Activated CD4-positive, alpha-beta T cell treated with anti-CD3 and anti-CD28 coated beads, Interleukin-2, amount 10 ng/mL, durations not matched to agents 7 days and 5 days (primary cell): ENCODE data around the gene BUD23. TPM values are rescaled to one million over a fixed set of nuclear protein-coding genes. Genes with fewer than 3 reads are reported as not detected.

Experiments
- CTCF ChIA-PET: fragments of 350-600 bp; sonication (Branson Sonifier 250); formaldehyde crosslinking; loops from one replicate; lab custom pipeline; 2021; ENCODE audit warnings: antibody characterized with exemption; lab: Charles Lee
- POLR2A ChIA-PET: fragments of 350-600 bp; sonication (Branson Sonifier 250); formaldehyde crosslinking; loops from one replicate; lab custom pipeline; 2021; ENCODE audit warnings: antibody characterized with exemption; lab: Charles Lee
- DNase-seq: peaks from one replicate; pipeline ENCODE4 v3.0.0-alpha.2; 2020
- H3K27ac Mint-ChIP-seq: one replicate; pipeline ENCODE4 v1.8.0; 2021; ENCODE audit warnings: mild to moderate bottlenecking, moderate library complexity, mixed read lengths
- H3K27me3 Mint-ChIP-seq: one replicate; pipeline ENCODE4 v1.8.0; 2021; ENCODE audit warnings: mixed read lengths
- H3K36me3 Mint-ChIP-seq: one replicate; pipeline ENCODE4 v1.8.0; 2021; ENCODE audit warnings: low read depth, mixed read lengths
- H3K4me1 Mint-ChIP-seq: one replicate; pipeline ENCODE4 v1.8.0; 2021; ENCODE audit warnings: mixed read lengths
- H3K4me3 Mint-ChIP-seq: one replicate; pipeline ENCODE4 v1.8.0; 2021; ENCODE audit warnings: mild to moderate bottlenecking, moderate library complexity, mixed read lengths
- H3K9me3 Mint-ChIP-seq: one replicate; pipeline ENCODE4 v1.8.0; 2021; ENCODE audit warnings: mixed read lengths
- microRNA-seq: library from miRNA; unstranded; fragments of <30 nt; microRNA quantifications from one replicate; pipeline ENCODE4 v1.2.0, GENCODE V29; 2021; ENCODE audit warnings: borderline microRNAs expressed, borderline replicate concordance
- total RNA-seq, 2 experiments: library from RNA; stranded (reverse); gene quantifications; one replicate each; pipeline ENCODE4 v1.2.3, GENCODE V29; 2021

Gene BUD23
- total RNA-seq, 2 experiments from 2014 or later = 43.9 to 51.4 TPM

DNA sequence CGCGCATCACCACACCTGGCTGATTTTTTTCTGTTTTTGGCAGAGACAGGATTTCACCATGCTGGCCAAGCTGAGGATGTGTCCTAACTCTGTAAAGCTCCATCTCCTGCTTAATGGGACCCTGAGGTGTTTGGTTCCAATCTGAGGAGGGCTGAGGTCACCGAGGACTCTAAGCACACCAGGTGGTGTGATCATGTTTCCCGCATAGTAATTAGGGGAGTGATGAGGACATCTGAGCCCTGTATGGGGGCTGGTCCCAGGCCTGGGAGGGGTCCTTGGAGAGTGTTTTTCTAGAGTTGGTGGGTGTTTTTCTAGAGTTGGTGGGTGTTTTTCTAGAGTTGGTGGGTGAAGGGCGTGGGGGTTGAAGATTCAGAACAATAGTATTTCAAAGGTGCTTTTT, 58.2 kb downstream of the BUD23 start:
- ChIA-PET POLR2A (no interaction called here), CTCF (interaction anchor here (1.1 kb wide), 1 partner anchor 11 kb away, joined by 3 read pairs; no protein-coding TSS in a partner anchor)
- DNase-seq = no peak
- Mint-ChIP-seq H3K27me3 (no peaks in the 10 kb centered on the region), H3K27ac (no peak overlapping the region), H3K4me3 (no peak overlapping the region), H3K4me1 (peaks cover 12% of the 10 kb centered on the region), H3K9me3 (no peaks in the 10 kb centered on the region), H3K36me3 (peaks cover 1% of the 10 kb centered on the region)

- POLR2A ChIA-PET = no interaction called here
- H3K4me3 Mint-ChIP-seq = no peak overlapping the region
- CTCF ChIA-PET = interaction anchor here (0.6 to 1.2 kb wide), 2 partner anchors 8 to 56 kb away, joined by 3 to 6 read pairs; no protein-coding TSS in a partner anchor
- no peaks in the 10 kb centered on the region for H3K9me3 Mint-ChIP-seq
- H3K36me3 Mint-ChIP-seq = no peaks in the 10 kb centered on the region
- no peak overlapping the region for H3K27ac Mint-ChIP-seq
- DNase-seq = no peak
- H3K27me3 Mint-ChIP-seq = no peaks in the 10 kb centered on the region
- peaks cover 10% of the 10 kb centered on the region for H3K4me1 Mint-ChIP-seq
Measured at GRCh38 chr7:73742338-73742752, 58.9 kb downstream of the BUD23 start.

DNA sequence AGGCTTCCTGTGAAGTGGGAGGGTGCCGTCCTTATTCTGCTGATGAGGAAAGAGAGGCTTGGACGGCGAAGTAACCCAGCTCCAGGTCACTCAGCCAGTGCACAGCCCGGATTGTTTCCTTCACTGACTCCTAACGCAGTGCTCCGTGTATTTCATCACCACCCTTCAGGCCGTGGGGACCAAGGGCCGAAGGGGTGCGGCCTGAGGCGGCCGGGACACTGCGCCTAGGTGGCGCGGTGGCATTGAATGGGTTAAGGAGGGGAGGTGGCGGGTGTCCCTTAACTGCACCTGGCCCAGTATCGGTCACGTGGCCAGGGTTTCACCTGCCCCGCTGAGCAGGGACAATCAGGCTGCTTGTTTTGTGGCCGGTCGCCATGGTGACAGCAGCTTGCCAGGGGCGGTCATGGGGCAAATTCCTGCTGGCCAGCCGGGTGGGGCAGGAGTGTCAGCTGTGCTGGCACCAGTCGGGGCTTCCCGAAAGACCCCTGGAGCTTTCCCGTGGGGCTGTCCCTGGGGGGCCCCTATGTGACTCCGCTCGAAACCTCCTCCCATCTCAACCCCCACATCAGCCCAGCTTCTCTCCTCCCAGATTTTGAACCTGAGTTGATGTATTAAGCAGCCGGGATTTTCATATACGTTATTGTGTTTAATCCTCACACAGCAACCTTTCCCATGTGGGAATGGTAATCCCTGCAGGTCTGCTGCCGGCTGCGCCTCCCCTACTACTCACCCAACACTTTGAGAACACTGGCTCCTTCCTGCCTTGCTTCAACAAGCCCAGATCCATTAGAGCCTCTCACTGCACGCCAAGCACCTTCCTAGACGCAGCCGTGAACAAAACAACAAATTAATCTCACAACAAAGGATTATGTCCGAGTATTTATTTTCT, 59.6 kb downstream of the BUD23 start:
- POLR2A ChIA-PET = no interaction called here
- H3K27me3 Mint-ChIP-seq = no peaks in the 10 kb centered on the region
- H3K4me3 Mint-ChIP-seq = no peak overlapping the region
- no peaks in the 10 kb centered on the region for H3K36me3 Mint-ChIP-seq
- no peak overlapping the region for H3K27ac Mint-ChIP-seq
- no peak for DNase-seq
- CTCF ChIA-PET = interaction anchor here (0.6 to 1.2 kb wide), 2 partner anchors 8 to 55 kb away, joined by 3 to 6 read pairs; no protein-coding TSS in a partner anchor
- no peaks in the 10 kb centered on the region for H3K9me3 Mint-ChIP-seq
- peaks cover 4% of the 10 kb centered on the region for H3K4me1 Mint-ChIP-seq

DNA sequence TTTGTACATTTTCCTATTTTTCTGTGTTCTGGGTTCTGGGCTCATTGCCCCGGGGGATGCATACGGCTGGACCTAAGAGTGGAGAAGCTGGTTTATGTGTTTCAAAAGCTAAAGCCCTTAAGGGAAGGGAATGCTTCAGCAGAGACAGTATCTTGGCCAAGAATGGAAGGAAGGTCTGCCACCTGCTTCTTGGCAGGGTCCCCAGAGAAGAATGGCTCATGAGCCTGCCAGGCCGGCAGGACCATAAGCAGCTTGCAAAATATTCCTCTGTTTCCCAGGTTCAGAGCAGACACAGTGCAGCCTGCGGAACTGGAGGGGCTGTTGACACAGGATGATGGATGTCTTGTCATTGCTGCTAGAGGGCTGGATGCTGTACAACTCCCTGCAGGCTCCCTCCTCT, 63.0 kb downstream of the BUD23 start:
- Mint-ChIP-seq H3K4me1 (no peaks in the 10 kb centered on the region), H3K36me3 (no peaks in the 10 kb centered on the region), H3K27ac (no peak overlapping the region), H3K9me3 (no peaks in the 10 kb centered on the region), H3K4me3 (no peak overlapping the region), H3K27me3 (peaks cover 4% of the 10 kb centered on the region)
- POLR2A ChIA-PET = no interaction called here
- DNase-seq = no peak
- CTCF ChIA-PET = interaction anchor here (0.5 kb wide), 1 partner anchor 57 kb away, joined by 4 read pairs; no protein-coding TSS in a partner anchor

Small RNAs within 50 kb of the gene (microRNA-seq; reads per million reads assigned to microRNA genes)
- not detected for gene MIR4284

Other genes with a start within 250 kb of the BUD23 start
- not detected for gene FZD9, start 249.8 kb upstream of the BUD23 start, total RNA-seq
- 100 to 1,000 TPM in 1 of 2 experiments, 10 to 100 TPM in 1; 96.5 to 103 TPM for gene BAZ1B, start 161.3 kb upstream of the BUD23 start, total RNA-seq
- gene BCL7B, start 125.9 kb upstream of the BUD23 start, total RNA-seq = 10 to 100 TPM; 69.7 to 93.0 TPM
- gene TBL2, start 105.0 kb upstream of the BUD23 start, total RNA-seq = 10 to 100 TPM; 25.3 to 28.2 TPM
- gene MLXIPL, start 59.1 kb upstream of the BUD23 start, total RNA-seq = not detected
- gene VPS37D, start 15.8 kb upstream of the BUD23 start, total RNA-seq = under 1 TPM in 1 of 2 experiments, not detected in 1; 0.25 TPM
- gene DNAJC30, start 144 bp upstream of the BUD23 start, total RNA-seq = 1 to 10 TPM; 8.7 to 9.1 TPM
- gene STX1A, start 36.1 kb downstream of the BUD23 start, total RNA-seq = 1 to 10 TPM; 6.7 to 7.4 TPM
- gene ABHD11, start 55.2 kb downstream of the BUD23 start, total RNA-seq = 10 to 100 TPM; 13.3 to 15.6 TPM
- gene CLDN3, start 86.7 kb downstream of the BUD23 start, total RNA-seq = not detected
- gene CLDN4, start 147.4 kb downstream of the BUD23 start, total RNA-seq = under 1 TPM in 1 of 2 experiments, not detected in 1; 0.27 TPM
- 1 to 10 TPM; 1.9 to 2.8 TPM for gene METTL27, start 158.9 kb downstream of the BUD23 start, total RNA-seq
- gene TMEM270, start 177.6 kb downstream of the BUD23 start, total RNA-seq = not detected